Activated CD4-positive, alpha-beta T cell treated with anti-CD3 and anti-CD28 coated beads, Interleukin-2, amount 50 U/mL, for 1 hour (primary cell): ENCODE measurements around the gene TXNRD3.

Source experiments
- DNase-seq: peaks from one replicate; pipeline ENCODE4 v3.0.0-alpha.2; 2020

The TXNRD3 gene

DNA sequence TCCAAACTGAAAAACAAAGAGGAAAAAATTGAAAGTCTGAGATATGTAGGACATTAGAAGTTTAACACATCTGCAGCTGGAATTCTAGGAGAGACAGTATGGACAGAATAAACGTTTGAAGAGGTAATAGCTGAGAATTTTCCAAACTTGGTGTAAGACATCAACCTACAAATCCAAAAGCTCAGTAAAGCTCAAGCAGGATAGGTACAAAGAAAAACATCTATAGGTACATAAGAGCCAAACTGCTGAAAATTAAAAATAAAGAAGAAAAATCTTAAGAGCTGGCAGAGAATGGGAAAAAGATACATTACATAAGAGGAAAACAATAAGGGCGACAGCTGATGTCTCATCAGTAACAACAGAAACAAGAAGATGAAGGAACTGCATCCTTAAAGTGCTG, 73.4 kb downstream of the TXNRD3 start:
- no peak for DNase-seq

GRCh38 chr3:126580746-126581145, 74.2 kb downstream of the TXNRD3 start:
- no peak for DNase-seq

- no peak for DNase-seq
Observed at GRCh38 chr3:126578702-126579101, 76.2 kb downstream of the TXNRD3 start.

GRCh38 chr3:126577261-126577660, 77.7 kb downstream of the TXNRD3 start:
- no peak for DNase-seq

DNA sequence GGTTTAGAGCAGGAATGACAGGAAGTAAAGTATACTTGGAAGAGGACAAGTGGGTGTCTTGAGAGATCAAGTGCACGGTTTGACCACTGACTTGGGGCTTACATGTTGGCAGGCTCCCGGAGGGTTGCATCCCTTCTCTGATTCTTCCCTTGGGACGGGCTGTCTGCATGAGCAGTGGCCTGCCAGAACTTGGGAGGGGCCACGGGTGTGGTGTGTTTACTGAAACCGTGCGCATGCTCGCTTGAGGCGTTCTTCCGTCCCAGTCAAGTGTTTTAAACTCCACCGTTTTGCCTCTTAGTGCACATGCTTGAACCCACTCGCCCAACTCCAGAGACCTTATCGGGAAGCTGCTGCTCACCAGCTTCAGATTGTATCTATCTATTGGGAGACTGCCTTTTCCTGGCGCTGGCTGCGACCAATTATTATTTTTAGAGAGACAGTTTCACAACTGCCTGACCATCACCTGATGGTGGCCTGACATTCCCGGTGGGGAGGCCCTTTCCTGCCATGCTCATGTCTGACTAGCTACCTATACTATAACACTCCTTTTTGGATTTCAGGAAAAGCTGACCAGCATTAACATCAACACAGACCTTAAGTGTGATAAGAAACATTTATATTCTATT, 81.3 kb downstream of the TXNRD3 start:
- DNase-seq = no peak

DNA sequence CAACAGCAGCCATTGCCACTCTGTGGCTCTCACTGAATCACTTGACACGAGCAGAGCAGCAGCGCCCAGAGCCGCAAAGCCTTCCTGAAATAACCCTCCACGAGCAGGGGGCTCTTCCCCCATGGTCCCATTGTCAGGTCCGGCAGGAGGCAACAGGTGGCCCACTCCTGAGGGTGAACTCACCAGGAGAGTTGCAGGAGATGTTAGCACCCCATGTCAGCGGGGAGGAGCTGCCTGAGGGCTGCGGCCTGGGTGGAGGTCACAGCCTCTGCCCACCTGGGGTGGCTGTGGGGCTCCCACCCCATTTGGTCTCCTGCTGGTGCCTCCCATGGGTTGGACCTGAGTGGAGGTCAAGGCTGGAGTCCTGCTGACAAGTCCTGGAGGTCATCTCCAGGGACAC, 83.8 kb downstream of the TXNRD3 start:
- DNase-seq = no peak

DNA sequence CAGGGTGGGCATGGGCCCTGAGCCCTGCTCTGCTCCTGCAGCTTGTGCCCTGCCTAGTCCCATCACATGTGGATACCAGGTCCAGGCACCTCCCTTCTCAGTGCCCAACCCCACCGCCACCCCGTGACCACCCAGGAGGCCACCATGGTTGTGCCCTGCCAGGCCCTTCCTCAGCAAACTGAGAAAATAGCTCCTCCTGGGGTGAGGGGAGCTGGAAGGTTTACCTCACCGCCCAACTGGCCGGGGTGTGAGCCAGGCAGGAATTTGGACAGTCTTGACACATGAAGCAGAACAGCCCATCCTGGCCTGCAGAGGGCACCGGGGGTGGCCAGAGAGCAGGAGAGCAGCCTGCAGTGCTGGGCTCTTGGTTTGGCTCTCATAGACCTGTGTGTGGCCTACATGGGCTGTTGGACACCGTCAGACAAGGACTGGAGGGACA, 84.8 kb downstream of the TXNRD3 start:
- no peak for DNase-seq

DNA sequence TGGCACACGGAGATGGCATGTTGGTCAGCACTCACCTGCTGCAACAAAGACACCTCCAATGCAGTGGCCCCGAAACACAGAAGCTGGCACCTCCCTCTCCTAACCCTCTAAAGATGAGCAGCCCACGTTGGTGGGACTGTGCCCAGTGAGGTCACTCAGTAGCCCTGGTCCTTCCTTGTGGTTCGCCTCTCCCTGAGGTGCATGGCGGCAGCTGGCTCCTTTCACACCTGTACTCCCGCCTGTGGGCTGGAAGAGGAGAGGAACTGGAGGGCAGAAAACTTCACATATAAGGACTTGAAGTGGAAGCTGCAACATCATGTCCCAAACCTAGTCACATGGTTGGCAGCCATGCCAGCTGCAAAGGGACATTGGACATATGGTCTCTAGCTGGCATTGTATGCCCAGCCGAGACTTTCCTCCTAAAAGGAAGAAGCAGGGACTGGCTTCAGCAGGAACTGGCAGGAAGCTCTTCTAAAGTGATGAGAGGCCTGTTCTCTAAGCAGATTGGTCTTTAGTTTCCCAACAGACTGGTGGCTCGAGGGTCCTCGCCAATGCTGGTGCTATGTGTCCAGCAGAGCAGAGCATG, 85.4 kb downstream of the TXNRD3 start:
- DNase-seq = no peak

GRCh38 chr3:126568776-126569342, 86.1 kb downstream of the TXNRD3 start:
- DNase-seq = no peak

DNA sequence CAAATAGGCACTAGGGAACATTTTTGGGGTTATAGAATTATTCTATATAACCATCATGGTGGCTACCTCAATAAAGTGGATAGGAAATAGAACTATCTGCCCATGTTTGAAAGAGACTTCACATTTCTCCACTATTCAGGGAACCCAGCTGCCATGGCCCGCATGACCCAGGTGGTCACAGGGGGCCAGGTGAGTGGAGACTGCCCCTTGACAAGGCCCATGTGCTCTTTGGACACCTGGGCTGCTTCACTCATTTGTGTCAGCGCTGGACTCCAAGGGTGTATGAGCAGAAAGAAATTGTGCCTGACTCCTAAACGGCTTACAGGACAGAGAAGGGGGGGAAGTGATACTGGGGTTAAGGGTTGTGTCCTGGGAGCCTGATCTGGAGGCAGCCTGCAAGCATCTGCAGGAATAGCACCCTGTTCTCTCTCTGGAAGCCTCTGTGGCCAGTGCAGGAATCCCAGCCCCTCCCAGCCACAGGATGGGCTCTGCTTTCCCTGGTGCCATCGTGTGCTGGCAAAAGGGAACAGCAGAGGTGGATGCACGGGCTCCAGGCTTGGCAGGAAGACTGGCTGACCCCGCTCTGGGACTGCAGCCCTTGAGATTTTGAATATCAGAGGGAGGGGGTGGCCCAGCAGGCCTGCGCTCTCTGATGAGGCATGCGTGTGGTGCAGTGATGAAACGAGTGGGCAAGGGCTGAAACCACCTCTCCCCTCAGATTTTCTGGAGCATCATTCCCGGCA, 87.1 kb downstream of the TXNRD3 start:
- no peak for DNase-seq

DNA sequence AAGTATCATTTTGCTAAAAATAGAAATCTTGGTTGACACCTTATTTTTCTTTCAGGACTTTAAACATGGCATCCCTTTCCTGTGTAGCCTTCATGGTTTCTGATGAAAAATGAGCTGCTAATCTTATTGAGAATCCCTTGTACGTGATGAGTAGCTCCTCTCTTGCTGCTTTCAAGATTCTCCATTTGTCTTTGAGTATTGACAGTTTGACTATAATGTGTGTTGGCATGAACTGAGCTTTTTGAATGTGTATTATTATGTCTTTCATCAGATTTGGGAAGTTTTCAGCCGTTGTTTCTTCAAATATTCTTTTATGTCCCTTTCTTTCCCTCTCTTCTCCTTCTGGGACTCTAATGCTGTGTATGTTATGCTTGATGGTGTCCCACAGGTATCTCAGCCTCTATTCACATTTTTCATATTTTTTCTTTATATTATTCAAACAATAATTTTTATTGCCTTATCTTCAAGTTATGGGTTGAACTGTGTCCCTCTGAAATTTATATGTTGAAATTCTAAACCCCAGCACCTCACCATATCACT, 92.1 kb downstream of the TXNRD3 start:
- DNase-seq = no peak

DNA sequence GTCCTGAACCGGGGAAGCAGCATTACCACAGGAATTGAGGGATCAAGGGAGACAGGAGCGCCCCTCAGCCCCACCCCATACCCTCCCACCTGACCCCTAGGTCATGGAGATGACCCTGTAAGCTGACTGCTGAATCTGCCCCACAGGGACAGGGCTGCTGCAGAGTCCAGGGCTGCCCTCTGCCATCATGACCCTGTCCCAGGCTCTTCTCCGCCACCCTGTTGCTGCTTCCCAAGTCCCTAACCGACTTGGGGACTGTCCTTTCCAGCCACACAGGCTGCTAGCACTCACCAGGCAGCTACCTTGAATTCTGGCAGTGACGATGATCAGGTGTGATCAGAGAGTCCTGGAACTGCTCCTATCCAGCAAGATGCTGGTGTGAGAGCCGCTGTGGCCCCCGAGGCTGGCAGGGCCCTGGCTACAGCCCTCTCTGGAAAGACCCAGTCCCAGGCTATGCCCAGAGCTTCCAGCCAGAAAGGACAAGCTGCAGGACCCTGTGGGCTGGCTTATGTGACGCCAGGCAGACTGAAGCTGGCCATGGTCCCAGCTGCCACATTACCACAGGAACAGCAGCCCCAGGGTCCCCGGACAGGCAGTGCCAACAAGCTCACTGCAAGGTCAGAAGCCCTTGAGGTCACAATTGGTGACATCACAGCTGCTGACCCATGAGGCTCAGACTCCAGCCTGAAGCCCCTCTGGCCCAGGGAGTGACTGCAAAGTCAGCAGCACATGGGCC, 96.4 kb downstream of the TXNRD3 start, which contains the start of gene C3orf22:
Gene C3orf22 (minus strand): TSS at position 597 of the 736 bp plus-strand sequence. CDS start 5,542 bp downstream, outside the sequence.
- no peak for DNase-seq

GRCh38 chr3:126557761-126558160, 97.2 kb downstream of the TXNRD3 start:
- DNase-seq = no peak

DNA sequence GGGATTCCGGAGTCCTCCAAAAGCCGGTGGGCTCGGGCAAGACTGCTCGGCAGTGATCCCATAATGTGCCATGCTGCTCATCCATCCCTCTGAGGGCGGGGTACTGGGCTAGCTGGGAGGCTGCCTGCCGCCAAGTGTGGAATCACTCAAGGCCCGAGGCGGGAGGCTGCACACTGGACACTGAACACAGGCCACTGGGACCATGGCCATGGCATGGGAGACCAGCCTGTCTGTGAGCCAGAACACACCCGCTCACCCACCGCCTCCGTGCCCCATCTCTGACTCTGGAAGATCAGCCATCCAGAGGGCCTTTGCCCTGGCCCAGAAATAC, 97.5 kb downstream of the TXNRD3 start:
- DNase-seq = no peak
